Right lobe of liver (tissue), 4 donors: ENCODE data around the gene ANKRD23.

Source experiments
- CTCF ChIP-seq, 4 donors: fragments of 200-600 bp in 3 of 4; fragments of 450-650 bp in 1 of 4; IDR thresholded peaks; one replicate each; pipeline versions ENCODE4 v1.5.1 to v1.8.0; 2016 to 2022; ENCODE audit warnings: antibody characterized with exemption in 4 of 4, mild to moderate bottlenecking in 2 of 4
- POLR2A ChIP-seq: fragments of 450-650 bp; IDR thresholded peaks from one replicate; pipeline ENCODE4 v1.6.1; 2017; ENCODE audit warnings: antibody characterized with exemption, mild to moderate bottlenecking
- donor health status: DM: no; HTN: no; CAD: no.
- donor health status: DM: no; HTN: no; CAD: no.
- donor health status: DM: no; HTN: yes; CAD: no.

- no peak for TF ChIP-seq CTCF (IDR thresholded peaks at IDR 0.05)
- no peak for TF ChIP-seq POLR2A
Observed at GRCh38 chr2:96856776-96857666, 13.2 kb upstream of the ANKRD23 start.
